GM19099 (cell line): ENCODE data around the gene PEX12.

Experiments used
- POLR2A ChIP-seq: IDR thresholded peaks from 3 replicates; pipeline ENCODE4 v1.6.1; 2011; ENCODE audit warnings: low read depth; ENCODE audit not compliant: insufficient read length; ENCODE audit errors: extremely low read depth

PEX12 gene

GRCh38 chr17:35548978-35549377 lies 29.4 kb downstream of the PEX12 start:
- no peak for TF ChIP-seq POLR2A

GRCh38 chr17:35548208-35548810 lies 30.1 kb downstream of the PEX12 start:
- TF ChIP-seq POLR2A = no peak

DNA sequence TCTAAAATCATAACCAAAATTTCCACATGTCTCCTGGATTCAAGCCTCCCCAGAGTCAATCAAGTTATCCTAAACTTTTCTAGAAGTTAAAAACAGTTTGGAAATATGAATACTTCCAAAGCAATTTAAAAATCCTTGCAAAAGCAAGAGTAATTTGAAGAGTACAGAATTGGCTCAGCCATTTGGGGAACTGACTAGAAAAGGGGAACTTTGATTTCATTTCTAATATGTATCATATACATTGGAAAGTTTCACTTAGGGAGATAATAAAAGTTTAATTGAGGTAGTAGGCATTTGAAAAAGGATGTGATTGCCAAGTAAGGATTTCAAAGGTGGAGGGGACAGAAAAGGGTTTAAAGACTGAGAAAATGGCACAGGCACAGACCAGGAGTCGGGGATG lies 31.9 kb downstream of the PEX12 start:
- no peak for TF ChIP-seq POLR2A

DNA sequence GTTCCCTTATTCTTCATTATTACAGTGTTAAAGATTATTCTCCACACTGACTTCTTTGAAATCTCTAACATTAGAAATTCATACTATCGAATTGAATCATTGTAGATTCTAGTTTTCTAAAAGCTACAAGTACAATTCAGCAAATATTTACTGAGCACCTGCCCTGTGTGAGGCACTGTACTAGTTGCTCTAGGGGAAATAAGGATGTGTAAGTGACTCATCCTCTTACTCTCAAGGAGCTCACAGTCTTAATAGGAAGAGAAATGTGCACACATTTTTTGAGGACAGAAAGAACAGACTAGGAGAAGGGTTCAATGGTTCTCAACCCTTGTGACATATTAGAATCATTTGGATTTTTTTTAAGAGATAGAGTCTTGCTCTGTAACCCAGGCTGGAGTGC lies 33.2 kb downstream of the PEX12 start:
- TF ChIP-seq POLR2A = no peak

GRCh38 chr17:35543856-35544255 lies 34.5 kb downstream of the PEX12 start:
- TF ChIP-seq POLR2A = no peak

DNA sequence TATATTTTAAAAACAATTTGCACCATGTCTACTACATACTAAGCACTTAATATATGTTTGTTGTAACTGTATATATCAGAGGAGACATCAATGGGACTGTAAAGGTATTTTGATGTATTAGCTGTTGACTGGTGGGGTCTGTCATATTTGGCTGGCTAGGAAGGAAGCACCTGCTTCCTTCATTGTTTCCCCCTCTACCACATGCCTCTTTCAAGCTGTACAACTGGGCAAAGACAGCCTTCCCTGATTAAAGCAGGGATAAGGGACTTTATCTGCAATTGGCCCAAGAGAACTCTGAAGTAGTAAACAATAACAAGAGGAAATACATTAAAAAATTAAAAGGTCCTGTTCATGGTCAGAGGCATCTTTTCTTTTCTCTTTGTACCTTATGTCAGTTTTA lies 35.4 kb downstream of the PEX12 start:
- no peak for TF ChIP-seq POLR2A

- no peak for TF ChIP-seq POLR2A
These were observed 36.9 kb downstream of the PEX12 start for GRCh38 chr17:35541434-35541833.

DNA sequence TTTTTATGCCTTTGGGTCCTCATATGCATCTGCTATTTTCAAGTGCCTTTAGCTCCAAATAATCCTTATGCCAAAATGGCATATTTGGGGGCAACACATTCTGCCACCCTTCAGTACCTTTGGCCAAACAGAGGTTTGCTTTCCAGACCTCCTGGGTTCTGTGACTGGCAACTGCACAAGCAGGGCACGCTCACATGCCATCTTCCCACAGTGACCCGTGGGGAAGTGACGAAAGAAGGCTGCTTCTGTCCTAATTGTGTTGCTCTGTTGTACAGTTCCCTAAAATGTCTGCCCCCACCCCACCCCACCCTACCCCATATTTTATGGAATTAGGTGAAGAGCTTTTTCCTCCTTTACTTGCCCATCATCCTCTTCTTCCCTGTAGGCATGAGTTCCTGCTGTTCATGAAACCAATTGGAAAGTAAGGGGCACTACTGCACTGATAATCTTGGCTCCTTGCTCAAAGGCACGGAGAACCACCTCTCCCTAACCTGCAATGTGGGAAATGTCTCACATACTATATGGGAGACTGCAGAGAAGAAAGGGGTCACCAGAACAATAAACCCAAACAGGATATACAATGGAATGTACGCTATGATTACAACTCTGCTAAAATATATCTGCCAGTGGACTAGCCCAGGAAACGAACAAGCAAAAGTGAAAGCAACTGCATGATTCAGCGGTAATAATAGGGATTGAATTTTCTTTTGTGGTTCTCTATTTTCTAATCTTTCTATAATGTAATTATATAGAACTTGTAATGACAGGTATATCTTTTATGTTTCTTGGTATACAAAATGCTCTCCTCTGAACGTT lies 37.6 kb downstream of the PEX12 start:
- no peak for TF ChIP-seq POLR2A

DNA sequence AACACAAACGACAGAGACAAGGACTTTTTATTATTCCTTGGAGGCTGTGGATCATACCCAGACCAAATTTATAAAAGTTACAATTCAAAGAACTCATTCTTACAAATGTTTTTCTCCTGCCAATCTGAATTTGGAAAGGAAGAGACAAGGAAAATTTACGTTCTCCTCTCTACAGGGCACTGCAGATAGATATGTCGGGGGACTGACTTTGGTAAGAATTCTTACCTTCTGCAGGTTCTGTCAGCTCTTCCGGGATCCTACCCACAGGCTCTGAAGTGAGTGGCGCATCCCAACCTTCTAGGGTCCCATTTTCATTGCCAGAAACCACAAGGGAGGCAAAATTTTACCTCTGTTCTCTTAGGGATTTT lies 38.7 kb downstream of the PEX12 start:
- no peak for TF ChIP-seq POLR2A

GRCh38 chr17:35537601-35538141 lies 40.7 kb downstream of the PEX12 start, which contains the start of gene SLFN12L:
TSS of gene SLFN12L (minus strand) at chr17:35537678. CDS start at chr17:35522364, 15,314 bp downstream.
- peak; percentile 72 for TF ChIP-seq POLR2A

- TF ChIP-seq POLR2A = peak; percentile 40
These were observed 41.7 kb downstream of the PEX12 start for GRCh38 chr17:35536664-35537171.

- TF ChIP-seq POLR2A = no peak
These were observed 43.7 kb downstream of the PEX12 start for GRCh38 chr17:35534576-35535093.

- TF ChIP-seq POLR2A = no peak
These were observed 47.2 kb downstream of the PEX12 start for GRCh38 chr17:35531160-35531559.

- TF ChIP-seq POLR2A = no peak
These were observed 48.5 kb downstream of the PEX12 start for GRCh38 chr17:35529866-35530265.
